Measurements from ENCODE around the gene LDLRAD3. TPM values are rescaled to one million over a fixed set of nuclear protein-coding genes. Genes with fewer than 3 reads are reported as not detected.

Gene LDLRAD3
- total RNA-seq, 1 donor: 10.5 TPM

GRCh38 chr11:35938231-35938630, 5.6 kb upstream of the LDLRAD3 start:
- peaks cover 9% of the 10 kb centered on the region for H3K27me3 ChIP-seq (ENCODE audit: insufficient read depth, low read length)
- no peaks in the 10 kb centered on the region for H3K79me2 ChIP-seq (ENCODE audit: insufficient read depth, low read length)
- H3K4me3 ChIP-seq (ENCODE audit: insufficient read depth, low read length): no peak overlapping the region
- no peaks in the 10 kb centered on the region for H3K36me3 ChIP-seq (ENCODE audit: insufficient read depth, low read length)
- H3K9me3 ChIP-seq (ENCODE audit: low read depth, low read length): no peaks in the 10 kb centered on the region
- TF ChIP-seq CTCF (IDR thresholded peaks at IDR 0.05; ENCODE audit: extremely low read depth, low read depth, low read length): no peak
- DNase-seq (ENCODE audit: insufficient read length, low spot score, missing footprints): no peak
- no peak overlapping the region for H3K27ac ChIP-seq (ENCODE audit: low read depth, low read length)
- H3K4me2 ChIP-seq (ENCODE audit: insufficient read depth, low read length): no peak overlapping the region
- H2AFZ ChIP-seq (ENCODE audit: low read length): no peak overlapping the region
- no peaks in the 10 kb centered on the region for H4K20me1 ChIP-seq (ENCODE audit: insufficient read depth, low read length)
- peaks cover 2% of the 10 kb centered on the region for H3K4me1 ChIP-seq (ENCODE audit: insufficient read depth, low read length)

- peak overlapping the region; percentile 64 for H3K27ac ChIP-seq (ENCODE audit: low read depth, low read length)
- peaks cover 5% of the 10 kb centered on the region for H4K20me1 ChIP-seq (ENCODE audit: insufficient read depth, low read length)
- H3K4me1 ChIP-seq (ENCODE audit: insufficient read depth, low read length): peaks cover 12% of the 10 kb centered on the region
- peaks cover 6% of the 10 kb centered on the region for H3K27me3 ChIP-seq (ENCODE audit: insufficient read depth, low read length)
- TF ChIP-seq CTCF (IDR thresholded peaks at IDR 0.05; ENCODE audit: extremely low read depth, low read depth, low read length): no peak
- H3K36me3 ChIP-seq (ENCODE audit: insufficient read depth, low read length): no peaks in the 10 kb centered on the region
- no peak for DNase-seq (ENCODE audit: insufficient read length, low spot score, missing footprints)
- H3K4me2 ChIP-seq (ENCODE audit: insufficient read depth, low read length): peak overlapping the region; percentile 94
- peaks cover 32% of the 10 kb centered on the region for H3K79me2 ChIP-seq (ENCODE audit: insufficient read depth, low read length)
- no peaks in the 10 kb centered on the region for H3K9me3 ChIP-seq (ENCODE audit: low read depth, low read length)
- H3K4me3 ChIP-seq (ENCODE audit: insufficient read depth, low read length): peak overlapping the region; percentile 77
- peak overlapping the region; percentile 98 for H2AFZ ChIP-seq (ENCODE audit: low read length)
These were observed 553 bp upstream of the LDLRAD3 start for GRCh38 chr11:35943309-35943708.

- Histone ChIP-seq H3K79me2 (ENCODE audit: insufficient read depth, low read length) (peaks cover 40% of the 10 kb centered on the region), H3K9me3 (ENCODE audit: low read depth, low read length) (no peaks in the 10 kb centered on the region), H2AFZ (ENCODE audit: low read length) (peak overlapping the region; percentile 83), H3K27ac (ENCODE audit: low read depth, low read length) (peak overlapping the region; percentile 60), H4K20me1 (ENCODE audit: insufficient read depth, low read length) (peaks cover 8% of the 10 kb centered on the region), H3K27me3 (ENCODE audit: insufficient read depth, low read length) (no peaks in the 10 kb centered on the region), H3K4me2 (ENCODE audit: insufficient read depth, low read length) (peak overlapping the region; percentile 84), H3K4me3 (ENCODE audit: insufficient read depth, low read length) (peak overlapping the region; percentile 77), H3K36me3 (ENCODE audit: insufficient read depth, low read length) (no peaks in the 10 kb centered on the region), H3K4me1 (ENCODE audit: insufficient read depth, low read length) (peaks cover 12% of the 10 kb centered on the region)
- TF ChIP-seq CTCF (IDR thresholded peaks at IDR 0.05; ENCODE audit: extremely low read depth, low read depth, low read length): no peak
- DNase-seq (ENCODE audit: insufficient read length, low spot score, missing footprints): peak; percentile 78
These were observed 758 bp downstream of the LDLRAD3 start for GRCh38 chr11:35944503-35945136.

- Histone ChIP-seq H3K79me2 (ENCODE audit: insufficient read depth, low read length) (peaks cover 40% of the 10 kb centered on the region), H3K27ac (ENCODE audit: low read depth, low read length) (peak overlapping the region; percentile 60), H4K20me1 (ENCODE audit: insufficient read depth, low read length) (peaks cover 8% of the 10 kb centered on the region), H3K27me3 (ENCODE audit: insufficient read depth, low read length) (no peaks in the 10 kb centered on the region), H3K36me3 (ENCODE audit: insufficient read depth, low read length) (no peaks in the 10 kb centered on the region), H3K4me1 (ENCODE audit: insufficient read depth, low read length) (peaks cover 12% of the 10 kb centered on the region), H3K4me2 (ENCODE audit: insufficient read depth, low read length) (peak overlapping the region; percentile 84), H3K9me3 (ENCODE audit: low read depth, low read length) (no peaks in the 10 kb centered on the region), H3K4me3 (ENCODE audit: insufficient read depth, low read length) (peak overlapping the region; percentile 77), H2AFZ (ENCODE audit: low read length) (peak overlapping the region; percentile 83)
- no peak for DNase-seq (ENCODE audit: insufficient read length, low spot score, missing footprints)
- TF ChIP-seq CTCF (IDR thresholded peaks at IDR 0.05; ENCODE audit: extremely low read depth, low read depth, low read length): no peak
These were observed 1.3 kb downstream of the LDLRAD3 start for GRCh38 chr11:35945137-35945518.

Data from osteoblast (primary cell).